MM.1S (cell line): ENCODE data around the gene FBXO45.

Experiments
- DNase-seq: peaks from one replicate; pipeline ENCODE4 v3.0.0-alpha.2; 2015
- H2AFZ ChIP-seq: fragments of 300-600 bp; sonication (generic); 2 replicates; pipeline ENCODE4 v1.6.0; 2016; ENCODE audit warnings: antibody characterized with exemption, low read length
- H3F3A ChIP-seq: fragments of 300-600 bp; sonication (generic); 2 replicates; pipeline ENCODE4 v1.6.1; 2016; ENCODE audit warnings: mild to moderate bottlenecking, antibody characterized with exemption, low read length, moderate library complexity, mixed read lengths; ENCODE audit not compliant: insufficient read depth
- H3K27ac ChIP-seq: fragments of 300-600 bp; sonication (generic); 2 replicates; pipeline ENCODE4 v1.5.1; 2016; ENCODE audit warnings: mild to moderate bottlenecking, low read length
- H3K27me3 ChIP-seq: fragments of 300-600 bp; sonication (generic); replicated peaks from 2 replicates; pipeline ENCODE4 v1.6.0; 2016; ENCODE audit warnings: low read length; ENCODE audit not compliant: insufficient read depth
- H3K36me3 ChIP-seq: fragments of 300-600 bp; sonication (generic); replicated peaks from 2 replicates; pipeline ENCODE4 v1.6.1; 2016; ENCODE audit warnings: mild to moderate bottlenecking, low read length, mixed read lengths; ENCODE audit not compliant: insufficient read depth
- H3K4me1 ChIP-seq: fragments of 300-600 bp; sonication (generic); 2 replicates; pipeline ENCODE4 v1.6.1; 2016; ENCODE audit warnings: low read length, mixed read lengths
- H3K4me2 ChIP-seq: fragments of 300-600 bp; sonication (generic); 2 replicates; pipeline ENCODE4 v1.6.0; 2016; ENCODE audit warnings: low read depth, low read length
- H3K4me3 ChIP-seq: fragments of 300-600 bp; sonication (generic); 2 replicates; pipeline ENCODE4 v1.5.1; 2016; ENCODE audit warnings: low read length, mixed read lengths
- H3K79me2 ChIP-seq: fragments of 300-600 bp; sonication (generic); 2 replicates; pipeline ENCODE4 v1.6.1; 2016; ENCODE audit warnings: mixed run types, low read length, mixed read lengths
- H3K9ac ChIP-seq: fragments of 300-600 bp; sonication (generic); 2 replicates; pipeline ENCODE4 v1.6.1; 2016; ENCODE audit warnings: low read length, mixed read lengths
- H3K9me2 ChIP-seq: fragments of 300-600 bp; sonication (generic); replicated peaks from 2 replicates; pipeline ENCODE4 v1.6.1; 2016; ENCODE audit warnings: mild to moderate bottlenecking, low read length, mixed read lengths; ENCODE audit not compliant: insufficient read depth
- H3K9me3 ChIP-seq: fragments of 300-600 bp; sonication (generic); replicated peaks from 2 replicates; pipeline ENCODE4 v1.6.1; 2016; ENCODE audit warnings: mild to moderate bottlenecking, low read length, mixed read lengths; ENCODE audit not compliant: insufficient read depth
- H4K20me1 ChIP-seq: fragments of 300-600 bp; sonication (generic); 2 replicates; pipeline ENCODE4 v1.6.1; 2016; ENCODE audit warnings: mild to moderate bottlenecking, low read length, moderate library complexity, mixed read lengths; ENCODE audit not compliant: insufficient read depth
- CTCF ChIP-seq: fragments of 300-600 bp; sonication (generic); IDR thresholded peaks from 2 replicates; pipeline ENCODE4 v1.5.1; 2016; ENCODE audit warnings: antibody characterized with exemption, low read length, mixed read lengths
- EZH2 ChIP-seq: fragments of 300-600 bp; sonication (generic); optimal IDR thresholded peaks from 2 replicates; pipeline ENCODE3; 2017; ENCODE audit warnings: low read depth, mild to moderate bottlenecking, antibody characterized with exemption, low read length, mixed read lengths
- EZH2phosphoT487 ChIP-seq: fragments of 300-600 bp; sonication (generic); IDR thresholded peaks from 2 replicates; pipeline ENCODE4 v1.6.1; 2018; ENCODE audit warnings: antibody characterized with exemption, low read length

FBXO45 gene

GRCh38 chr3:196625331-196625730 lies 56.9 kb downstream of the FBXO45 start:
- Histone ChIP-seq H2AFZ (no peak overlapping the region), H3F3A (no peaks in the 10 kb centered on the region), H4K20me1 (no peaks in the 10 kb centered on the region), H3K9me3 (no peaks in the 10 kb centered on the region), H3K4me1 (peaks cover 4% of the 10 kb centered on the region), H3K9me2 (no peaks in the 10 kb centered on the region), H3K79me2 (no peaks in the 10 kb centered on the region), H3K4me2 (no peak overlapping the region), H3K4me3 (no peak overlapping the region), H3K27me3 (no peaks in the 10 kb centered on the region), H3K9ac (no peak overlapping the region), H3K36me3 (no peaks in the 10 kb centered on the region), H3K27ac (no peak overlapping the region)
- no peak for TF ChIP-seq EZH2phosphoT487
- TF ChIP-seq EZH2: no peak
- TF ChIP-seq CTCF: no peak
- DNase-seq: no peak

- no peak overlapping the region for H2AFZ ChIP-seq
- no peak overlapping the region for H3K27ac ChIP-seq
- H3K4me1 ChIP-seq: peaks cover 12% of the 10 kb centered on the region
- H3K4me3 ChIP-seq: no peak overlapping the region
- H3K9ac ChIP-seq: no peak overlapping the region
- H3K9me2 ChIP-seq: no peaks in the 10 kb centered on the region
- DNase-seq: no peak
- H3K36me3 ChIP-seq: no peaks in the 10 kb centered on the region
- no peaks in the 10 kb centered on the region for H4K20me1 ChIP-seq
- H3K9me3 ChIP-seq: no peaks in the 10 kb centered on the region
- TF ChIP-seq CTCF (no peak), EZH2 (no peak), EZH2phosphoT487 (no peak)
- H3K79me2 ChIP-seq: peaks cover 5% of the 10 kb centered on the region; the same call in 1 of the 2 replicates
- no peak overlapping the region for H3K4me2 ChIP-seq
- no peaks in the 10 kb centered on the region for H3K27me3 ChIP-seq
- H3F3A ChIP-seq: peaks cover 15% of the 10 kb centered on the region
Observed at GRCh38 chr3:196627918-196628231, 59.4 kb downstream of the FBXO45 start.

GRCh38 chr3:196629228-196629627 lies 60.8 kb downstream of the FBXO45 start:
- Histone ChIP-seq H3K9ac (no peak overlapping the region), H3K4me2 (no peak overlapping the region), H3K36me3 (no peaks in the 10 kb centered on the region), H3K4me1 (peaks cover 19% of the 10 kb centered on the region), H3K9me3 (no peaks in the 10 kb centered on the region), H3K27ac (no peak overlapping the region), H3K27me3 (no peaks in the 10 kb centered on the region), H3F3A (peaks cover 18% of the 10 kb centered on the region), H2AFZ (no peak overlapping the region), H4K20me1 (no peaks in the 10 kb centered on the region), H3K4me3 (no peak overlapping the region), H3K9me2 (no peaks in the 10 kb centered on the region), H3K79me2 (peaks cover 5% of the 10 kb centered on the region; the same call in 1 of the 2 replicates)
- TF ChIP-seq CTCF (no peak), EZH2 (no peak), EZH2phosphoT487 (no peak)
- DNase-seq: no peak
